GM23338 (cell line): Measurements from ENCODE around the gene STK11IP. TPM values are rescaled to one million over a fixed set of nuclear protein-coding genes. Genes with fewer than 3 reads are reported as not detected.

Source experiments
- ATAC-seq: fragments of 200-7000 bp; cut with Tn5 transposase; 3 replicates; pipeline ENCODE4 v1.9.1; 2020
- DNase-seq: peaks from one replicate; pipeline ENCODE4 v3.0.0-alpha.2; 2015; ENCODE audit warnings: low spot score
- H2AFZ ChIP-seq: fragments of 200-600 bp; sonication (generic); 2 replicates; pipeline ENCODE4 v1.8.0; 2016; ENCODE audit warnings: antibody characterized with exemption, mild to moderate bottlenecking, moderate library complexity
- H3F3A ChIP-seq: fragments of 200-600 bp; sonication (generic); replicated peaks from 2 replicates; pipeline ENCODE4 v1.8.0; 2017; ENCODE audit warnings: antibody characterized with exemption, mixed run types, low read depth
- H3K27ac ChIP-seq: fragments of 200-600 bp; sonication (generic); 2 replicates; pipeline ENCODE4 v1.6.1; 2016; ENCODE audit warnings: low read depth
- H3K27me3 ChIP-seq: fragments of 200-600 bp; sonication (generic); 2 replicates; pipeline ENCODE4 v1.8.0; 2016; ENCODE audit warnings: mild to moderate bottlenecking, mixed run types, moderate library complexity; ENCODE audit not compliant: insufficient read depth
- H3K36me3 ChIP-seq: fragments of 200-600 bp; sonication (generic); 2 replicates; pipeline ENCODE4 v1.8.0; 2016; ENCODE audit warnings: mild to moderate bottlenecking; ENCODE audit not compliant: insufficient read depth
- H3K4me1 ChIP-seq: fragments of 200-600 bp; sonication (generic); 2 replicates; pipeline ENCODE4 v1.8.0; 2016; ENCODE audit warnings: mild to moderate bottlenecking, moderate library complexity; ENCODE audit not compliant: insufficient read depth
- H3K4me2 ChIP-seq: fragments of 200-600 bp; sonication (generic); 2 replicates; pipeline ENCODE4 v1.7.1; 2017; ENCODE audit warnings: mixed run types
- H3K4me3 ChIP-seq: fragments of 200-600 bp; sonication (generic); 2 replicates; pipeline ENCODE4 v1.6.1; 2016; ENCODE audit warnings: mixed run types
- H3K79me2 ChIP-seq: fragments of 200-600 bp; sonication (generic); replicated peaks from 2 replicates; pipeline ENCODE4 v1.8.0; 2017; ENCODE audit warnings: mild to moderate bottlenecking; ENCODE audit not compliant: insufficient read depth
- H3K9me2 ChIP-seq: fragments of 200-600 bp; sonication (generic); 2 replicates; pipeline ENCODE4 v1.8.0; 2017; ENCODE audit not compliant: insufficient read depth
- H4K20me1 ChIP-seq: fragments of 200-600 bp; sonication (generic); replicated peaks from 2 replicates; pipeline ENCODE4 v1.8.0; 2017; ENCODE audit warnings: mild to moderate bottlenecking; ENCODE audit not compliant: insufficient read depth
- H3K27ac Mint-ChIP-seq: 2 replicates; pipeline ENCODE4 v1.8.0; 2020; ENCODE audit warnings: inconsistent platforms, mild to moderate bottlenecking, moderate library complexity, mixed read lengths
- H3K27me3 Mint-ChIP-seq: 3 replicates; pipeline ENCODE4 v1.8.0; 2022; ENCODE audit warnings: low read depth, mild to moderate bottlenecking, moderate library complexity, mixed read lengths, inconsistent platforms; ENCODE audit not compliant: insufficient read depth, poor library complexity
- H3K36me3 Mint-ChIP-seq: 3 replicates; pipeline ENCODE4 v1.8.0; 2021; ENCODE audit warnings: low read depth, mild to moderate bottlenecking, inconsistent platforms, moderate library complexity, mixed read lengths
- H3K4me1 Mint-ChIP-seq: 3 replicates; pipeline ENCODE4 v1.8.0; 2020; ENCODE audit warnings: mild to moderate bottlenecking, inconsistent platforms, mixed read lengths
- H3K4me3 Mint-ChIP-seq: 3 replicates; pipeline ENCODE4 v1.8.0; 2021; ENCODE audit warnings: moderate library complexity, mild to moderate bottlenecking, inconsistent platforms, mixed read lengths
- H3K9me3 Mint-ChIP-seq: 3 replicates; pipeline ENCODE4 v1.8.0; 2020; ENCODE audit warnings: moderate library complexity, mild to moderate bottlenecking, inconsistent platforms, mixed read lengths
- CREB1 ChIP-seq: fragments of 250-450 bp; sonication (Bioruptor Pico); IDR thresholded peaks from 2 replicates; pipeline ENCODE4 v1.5.0; 2020; ENCODE audit warnings: low read depth, mild to moderate bottlenecking, moderate library complexity
- EZH2 ChIP-seq: fragments of 200-600 bp; sonication (generic); IDR thresholded peaks from one replicate; pipeline ENCODE4 v1.8.0; 2017; ENCODE audit warnings: antibody characterized with exemption, mild to moderate bottlenecking, low read depth; ENCODE audit not compliant: unreplicated experiment
- JUNB ChIP-seq: IDR thresholded peaks from one replicate; pipeline ENCODE4 v1.6.1; 2016; ENCODE audit warnings: antibody characterized with exemption; ENCODE audit not compliant: unreplicated experiment
- POLR2AphosphoS5 ChIP-seq: IDR thresholded peaks from 2 replicates; pipeline ENCODE4 v1.6.1; 2016; ENCODE audit warnings: antibody characterized with exemption, low read depth
- ZNF114 ChIP-seq: fragments of 250-450 bp; sonication (Bioruptor Pico); IDR thresholded peaks from 2 replicates; pipeline ENCODE4 v1.5.0; 2020; ENCODE audit warnings: mild to moderate bottlenecking, moderate library complexity
- polyA plus RNA-seq: library from polyadenylated mRNA; unstranded; fragments of >200 nt; fragmentation: Nextera tagmentation; extraction: Ambion mirVana; gene quantifications from 2 replicates; pipeline ENCODE4 v1.2.1, GENCODE V29; 2016
- total RNA-seq: library from RNA; depleted of rRNA; stranded (reverse); fragments of >200 nt; shearing (Covaris generic); gene quantifications from 2 replicates; pipeline ENCODE4 v1.2.3, GENCODE V29; 2014
- TF ChIP-seq, protein P1 (sequence below), 2 experiments: fragments of 200-600 bp in 1 of 2; sonication (generic) in 1 of 2; conservative IDR thresholded peaks; 2 replicates each; pipeline versions ENCODE4 v1.5.1 to v1.6.1; 2016 to 2017; ENCODE audit warnings: antibody characterized with exemption in 2 of 2, low read depth in 2 of 2, mild to moderate bottlenecking in 2 of 2, moderate library complexity in 1 of 2

Gene STK11IP
- total and polyA plus RNA-seq, 2 experiments from 2014 or later: 16.6 to 28.1 TPM

DNA sequence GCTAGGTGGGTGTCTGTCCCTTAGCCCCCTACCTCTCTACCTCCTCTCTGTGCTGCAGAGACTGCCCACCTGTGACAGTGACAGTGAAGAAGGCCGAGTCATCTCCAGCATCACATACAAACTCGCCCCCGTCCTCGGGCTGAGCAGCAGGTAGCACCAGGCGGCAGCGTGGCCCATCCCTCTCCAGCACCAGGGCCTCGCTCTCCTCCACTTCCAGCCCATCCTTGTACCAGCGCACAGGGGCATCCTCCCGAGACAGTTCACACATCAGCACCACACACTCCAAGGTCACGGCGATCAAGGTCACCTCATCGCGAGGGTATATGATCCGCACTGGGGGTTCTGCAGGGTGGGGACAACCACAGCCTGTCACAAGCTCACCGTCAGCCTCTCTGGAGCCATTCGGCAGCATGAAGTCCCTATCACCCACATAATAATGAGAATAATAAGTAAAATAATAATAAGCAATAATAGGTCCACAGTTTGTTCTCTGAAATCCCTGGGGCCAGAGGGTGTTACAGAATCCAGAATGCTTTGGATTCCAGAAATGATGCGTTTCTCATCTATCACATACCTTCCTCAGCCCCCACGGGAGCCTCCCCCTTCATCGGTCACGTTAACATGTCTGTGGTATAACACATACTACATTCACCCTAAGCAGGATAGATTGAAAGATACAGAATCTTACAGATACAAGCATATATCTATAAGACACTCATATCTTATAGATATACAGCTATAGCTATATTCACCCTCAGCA lies 38.3 kb upstream of the STK11IP start:
- Histone ChIP-seq H3K4me3 (no peak overlapping the region), H3K27me3 (peaks cover 5% of the 10 kb centered on the region; the same call in 1 of the 2 replicates), H3F3A (peaks cover 20% of the 10 kb centered on the region), H3K4me1 (peaks cover 42% of the 10 kb centered on the region), H3K9me2 (no peaks in the 10 kb centered on the region), H3K79me2 (peaks cover 6% of the 10 kb centered on the region; the same call in 1 of the 2 replicates), H3K4me2 (peak overlapping the region; percentile 23), H4K20me1 (no peaks in the 10 kb centered on the region), H3K27ac (peak overlapping the region; percentile 7; the same call in 1 of the 2 replicates), H3K36me3 (peaks cover 4% of the 10 kb centered on the region; the same call in 1 of the 2 replicates), H2AFZ (no peak overlapping the region)
- Mint-ChIP-seq H3K4me3 (no peak overlapping the region), H3K27me3 (peaks cover 28% of the 10 kb centered on the region), H3K4me1 (peaks cover 49% of the 10 kb centered on the region), H3K27ac (no peak overlapping the region), H3K36me3 (peaks cover 29% of the 10 kb centered on the region), H3K9me3 (no peaks in the 10 kb centered on the region; the same call in 2 of the 3 replicates)
- no peak for TF ChIP-seq JUNB
- DNase-seq (no peak), ATAC-seq (no peak)

DNA sequence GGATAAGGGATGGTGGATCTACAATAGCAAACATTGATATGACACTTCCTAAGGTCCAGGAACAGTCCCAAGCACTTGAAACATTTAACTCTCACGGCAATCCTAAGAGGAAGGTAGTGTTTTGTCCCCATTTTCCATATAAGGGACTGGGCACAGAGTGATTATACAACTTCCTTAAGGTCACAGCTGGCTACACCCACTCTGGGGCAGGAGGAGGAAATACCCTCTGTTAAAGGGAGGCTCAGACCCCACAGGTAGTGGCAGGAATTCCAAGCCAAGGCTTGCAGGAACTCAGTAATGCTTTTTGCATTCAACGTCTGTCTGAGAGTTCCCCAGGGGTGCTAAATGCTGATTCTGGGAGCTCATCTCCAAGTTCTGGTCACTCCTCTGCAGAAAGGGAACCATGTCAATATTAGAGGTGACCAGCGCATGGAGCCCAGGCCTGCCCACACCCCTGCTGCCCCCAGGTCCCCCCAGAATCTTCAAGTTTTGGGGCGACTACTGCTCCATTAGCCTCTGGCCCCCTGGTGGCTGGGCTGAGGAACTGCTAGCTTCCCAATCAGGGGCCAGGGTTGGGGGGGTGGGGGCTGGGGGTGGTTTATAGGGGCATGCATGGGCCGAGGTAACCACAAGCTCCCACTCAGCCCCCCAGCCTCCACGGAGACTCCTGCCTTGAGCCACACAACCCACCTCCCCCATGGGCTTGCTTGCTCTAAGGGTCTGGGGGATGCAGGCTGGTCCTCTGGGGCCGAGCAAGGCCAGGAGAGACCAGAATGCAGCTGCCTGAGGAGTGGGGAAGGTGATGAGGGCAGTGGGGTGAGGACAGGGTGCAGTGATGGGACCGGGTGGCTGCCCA lies 37.4 kb upstream of the STK11IP start:
- Histone ChIP-seq H3K9me2 (no peaks in the 10 kb centered on the region), H3K4me3 (peak overlapping the region; percentile 20; the same call in 1 of the 2 replicates), H3K4me1 (peaks cover 52% of the 10 kb centered on the region), H4K20me1 (no peaks in the 10 kb centered on the region), H2AFZ (no peak overlapping the region), H3K27me3 (peaks cover under 1% of the 10 kb centered on the region; the same call in 1 of the 2 replicates), H3K4me2 (peak overlapping the region; percentile 74), H3K27ac (peak overlapping the region; percentile 93), H3F3A (peaks cover 29% of the 10 kb centered on the region), H3K36me3 (peaks cover 8% of the 10 kb centered on the region; the same call in 1 of the 2 replicates), H3K79me2 (peaks cover 10% of the 10 kb centered on the region; the same call in 1 of the 2 replicates)
- no peak for DNase-seq
- H3K36me3 Mint-ChIP-seq: peaks cover 39% of the 10 kb centered on the region
- peak; percentile 23 for ATAC-seq
- peaks cover 57% of the 10 kb centered on the region for H3K4me1 Mint-ChIP-seq
- TF ChIP-seq, protein P1, sequence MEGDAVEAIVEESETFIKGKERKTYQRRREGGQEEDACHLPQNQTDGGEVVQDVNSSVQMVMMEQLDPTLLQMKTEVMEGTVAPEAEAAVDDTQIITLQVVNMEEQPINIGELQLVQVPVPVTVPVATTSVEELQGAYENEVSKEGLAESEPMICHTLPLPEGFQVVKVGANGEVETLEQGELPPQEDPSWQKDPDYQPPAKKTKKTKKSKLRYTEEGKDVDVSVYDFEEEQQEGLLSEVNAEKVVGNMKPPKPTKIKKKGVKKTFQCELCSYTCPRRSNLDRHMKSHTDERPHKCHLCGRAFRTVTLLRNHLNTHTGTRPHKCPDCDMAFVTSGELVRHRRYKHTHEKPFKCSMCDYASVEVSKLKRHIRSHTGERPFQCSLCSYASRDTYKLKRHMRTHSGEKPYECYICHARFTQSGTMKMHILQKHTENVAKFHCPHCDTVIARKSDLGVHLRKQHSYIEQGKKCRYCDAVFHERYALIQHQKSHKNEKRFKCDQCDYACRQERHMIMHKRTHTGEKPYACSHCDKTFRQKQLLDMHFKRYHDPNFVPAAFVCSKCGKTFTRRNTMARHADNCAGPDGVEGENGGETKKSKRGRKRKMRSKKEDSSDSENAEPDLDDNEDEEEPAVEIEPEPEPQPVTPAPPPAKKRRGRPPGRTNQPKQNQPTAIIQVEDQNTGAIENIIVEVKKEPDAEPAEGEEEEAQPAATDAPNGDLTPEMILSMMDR (conservative IDR thresholded peaks at IDR 0.05; ENCODE audit: low read depth in 2 of 2): peak; percentile 65 to 79
- no peak for TF ChIP-seq CREB1 (CRISPR knock-in tag)
- peak overlapping the region; percentile 85 for H3K27ac Mint-ChIP-seq
- H3K9me3 Mint-ChIP-seq: no peaks in the 10 kb centered on the region; the same call in 2 of the 3 replicates
- H3K27me3 Mint-ChIP-seq: peaks cover 26% of the 10 kb centered on the region
- peak overlapping the region; percentile 14; the same call in 1 of the 3 replicates for H3K4me3 Mint-ChIP-seq

DNA sequence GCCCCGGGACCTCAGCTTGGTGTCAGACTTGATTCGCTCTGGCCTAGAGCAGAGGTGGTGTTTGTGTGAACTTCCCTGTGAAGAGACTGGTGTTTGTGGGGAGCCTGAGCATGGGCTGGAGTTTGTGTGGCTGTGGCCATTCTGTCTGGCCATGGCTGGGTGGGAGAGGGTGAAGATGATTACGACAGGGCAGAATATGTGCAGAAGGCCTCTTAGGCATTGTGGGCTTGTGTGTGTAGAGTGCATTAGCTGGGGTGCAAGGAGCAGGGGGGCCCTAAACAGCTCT lies 36.8 kb upstream of the STK11IP start:
- H3K27ac ChIP-seq: peak overlapping the region; percentile 93
- H3K27ac Mint-ChIP-seq: peak overlapping the region; percentile 85
- H3K4me1 Mint-ChIP-seq: peaks cover 62% of the 10 kb centered on the region
- no peak for TF ChIP-seq POLR2AphosphoS5
- TF ChIP-seq JUNB: no peak
- TF ChIP-seq, protein P1 (conservative IDR thresholded peaks at IDR 0.05; ENCODE audit: low read depth in 2 of 2): no peak
- no peak for TF ChIP-seq ZNF114 (CRISPR knock-in tag)
- TF ChIP-seq EZH2: no peak

More for the DNA sequence above, 36.8 kb upstream of the STK11IP start:
- Mint-ChIP-seq H3K27me3 (peaks cover 26% of the 10 kb centered on the region), H3K9me3 (no peaks in the 10 kb centered on the region; the same call in 2 of the 3 replicates), H3K36me3 (peaks cover 42% of the 10 kb centered on the region), H3K4me3 (peak overlapping the region; percentile 14; the same call in 1 of the 3 replicates)
- no peaks in the 10 kb centered on the region for H3K27me3 ChIP-seq
- no peak overlapping the region for H2AFZ ChIP-seq
- ATAC-seq (no peak), DNase-seq (no peak)
- peaks cover 10% of the 10 kb centered on the region; the same call in 1 of the 2 replicates for H3K79me2 ChIP-seq
- no peaks in the 10 kb centered on the region for H3K9me2 ChIP-seq
- H3K36me3 ChIP-seq: peaks cover 8% of the 10 kb centered on the region; the same call in 1 of the 2 replicates
- no peak overlapping the region for H3K4me3 ChIP-seq
- no peaks in the 10 kb centered on the region for H4K20me1 ChIP-seq
- peaks cover 30% of the 10 kb centered on the region for H3F3A ChIP-seq
- peaks cover 52% of the 10 kb centered on the region for H3K4me1 ChIP-seq
- H3K4me2 ChIP-seq: peak overlapping the region; percentile 74
